Cerebellar nuclear complex (tissue), 1 donor: ENCODE data around the gene CMTM8.
"Not testable (repeated sequence)": the region's sequence is repeated elsewhere in the genome, so short reads cannot be mapped to it uniquely, and the experiment has no call there.

ENCODE experiments used
- DNase-seq, 2 experiments: peaks; one replicate each; lab custom pipeline; 2025; lab: John Stamatoyannopoulos, UW

The CMTM8 gene, protein sequence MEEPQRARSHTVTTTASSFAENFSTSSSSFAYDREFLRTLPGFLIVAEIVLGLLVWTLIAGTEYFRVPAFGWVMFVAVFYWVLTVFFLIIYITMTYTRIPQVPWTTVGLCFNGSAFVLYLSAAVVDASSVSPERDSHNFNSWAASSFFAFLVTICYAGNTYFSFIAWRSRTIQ

DNA sequence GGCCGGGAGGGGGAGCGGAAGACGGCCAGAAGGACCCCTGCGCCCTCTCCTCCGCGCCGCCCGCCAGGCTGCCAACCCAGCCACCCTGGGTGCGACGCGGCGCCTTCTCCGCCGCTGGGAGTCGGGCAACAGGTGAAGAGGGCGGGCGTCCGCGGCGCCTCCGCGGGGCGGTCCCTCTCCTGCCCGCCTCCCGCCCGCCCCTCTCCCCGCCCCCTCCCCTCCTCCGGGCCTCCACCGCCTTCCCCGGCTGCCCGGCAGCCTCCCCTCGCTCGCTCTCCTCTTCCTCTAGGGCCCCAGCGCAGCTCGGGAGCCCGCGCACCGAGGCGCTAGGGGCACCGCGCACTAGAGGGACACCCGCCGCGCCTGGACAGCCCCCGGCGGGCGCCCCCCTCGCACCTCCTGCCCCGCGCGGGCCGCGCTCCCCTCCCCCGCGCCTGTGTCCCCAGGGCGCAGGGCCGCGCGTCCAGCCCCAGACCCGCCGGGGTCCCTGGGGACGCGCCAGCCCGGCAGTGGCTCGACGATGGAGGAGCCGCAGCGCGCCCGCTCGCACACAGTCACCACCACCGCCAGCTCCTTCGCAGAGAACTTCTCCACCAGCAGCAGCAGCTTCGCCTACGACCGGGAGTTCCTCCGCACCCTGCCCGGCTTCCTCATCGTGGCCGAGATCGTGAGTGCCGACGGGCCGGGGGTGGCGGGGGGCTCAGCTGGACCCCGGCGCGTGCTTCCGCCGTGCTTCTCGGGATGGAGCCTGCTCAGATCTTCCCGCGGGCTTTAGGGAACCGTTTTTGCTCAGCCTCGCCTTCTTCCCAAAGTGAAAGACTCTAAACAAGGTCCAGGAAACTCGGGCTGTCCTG lies at the start of gene CMTM8:
Gene CMTM8, plus strand, starts transcription at position 228 of the 854 bp plus-strand sequence. Its CDS starts 293 bp downstream, at position 521.
- no peak for DNase-seq

- no peak for DNase-seq
These were observed 48.8 kb upstream of the CMTM8 start for GRCh38 chr3:32189693-32190092.

GRCh38 chr3:32190556-32190955 lies 47.9 kb upstream of the CMTM8 start:
- DNase-seq = not testable (repeated sequence)

DNA sequence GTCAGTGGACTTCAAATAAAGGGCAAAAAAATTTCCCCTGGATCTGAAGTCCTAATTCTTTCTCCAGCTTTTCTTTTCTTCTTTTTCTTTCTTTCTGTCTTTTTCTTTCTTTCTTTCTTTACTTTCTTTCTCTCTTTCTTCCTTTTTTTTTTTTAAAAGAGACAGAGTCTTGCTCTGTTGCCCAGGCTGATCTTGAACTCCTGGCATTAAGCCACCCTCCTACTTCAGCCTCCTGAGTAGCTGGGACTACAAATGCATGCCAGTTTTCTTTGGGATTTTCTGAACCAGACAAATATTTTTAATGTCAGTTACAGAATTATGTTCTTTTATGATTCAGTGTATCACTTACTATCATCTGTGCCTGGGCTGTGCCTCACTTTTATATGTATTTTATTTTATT lies 45.4 kb upstream of the CMTM8 start:
- DNase-seq = no peak

DNA sequence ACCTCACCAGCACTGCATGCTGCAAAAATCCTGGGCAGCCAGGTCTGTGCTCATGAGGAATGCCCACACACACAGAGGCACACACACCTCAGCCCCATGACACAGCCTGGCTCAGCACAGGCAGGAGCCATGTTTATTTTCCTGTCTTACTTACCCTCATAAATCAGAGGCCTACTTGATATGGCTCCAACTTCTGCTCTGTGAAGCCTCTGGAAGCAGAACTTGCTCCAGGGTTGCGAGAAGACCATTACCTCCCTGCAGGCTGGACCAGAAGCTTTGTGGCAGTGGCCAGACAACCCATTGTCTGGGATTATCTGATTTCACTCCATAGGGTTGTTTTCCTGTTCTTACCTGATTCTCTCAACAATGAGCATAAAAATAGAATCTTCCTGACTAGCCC lies 43.8 kb upstream of the CMTM8 start:
- no peak for DNase-seq

GRCh38 chr3:32195995-32196540 lies 42.4 kb upstream of the CMTM8 start:
- no peak for DNase-seq

- DNase-seq = no peak
These were observed 40.5 kb upstream of the CMTM8 start for GRCh38 chr3:32197991-32198390.

DNA sequence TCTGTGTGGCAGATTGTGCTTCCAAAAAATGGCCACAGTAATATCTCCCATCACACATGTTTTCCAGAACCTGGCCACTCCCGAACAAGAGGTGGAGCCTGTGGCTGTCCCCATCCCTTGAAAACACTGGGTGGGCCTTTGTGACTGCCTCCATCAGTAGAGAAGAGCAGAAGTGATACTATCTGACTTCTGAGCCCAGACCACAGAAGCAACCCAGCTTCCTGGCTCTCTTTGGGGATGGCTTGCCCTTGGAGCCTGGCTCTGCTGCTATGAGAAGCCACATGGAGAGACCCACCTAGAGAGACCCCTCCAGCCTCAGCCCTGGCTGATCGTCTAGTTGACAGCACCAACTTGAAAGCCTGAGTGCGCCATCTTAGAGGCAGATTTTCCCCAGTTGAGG lies 39.8 kb upstream of the CMTM8 start:
- no peak for DNase-seq

GRCh38 chr3:32200490-32200889 lies 38.0 kb upstream of the CMTM8 start:
- no peak for DNase-seq

- DNase-seq = no peak
These were observed 37.3 kb upstream of the CMTM8 start for GRCh38 chr3:32200992-32201758.

DNA sequence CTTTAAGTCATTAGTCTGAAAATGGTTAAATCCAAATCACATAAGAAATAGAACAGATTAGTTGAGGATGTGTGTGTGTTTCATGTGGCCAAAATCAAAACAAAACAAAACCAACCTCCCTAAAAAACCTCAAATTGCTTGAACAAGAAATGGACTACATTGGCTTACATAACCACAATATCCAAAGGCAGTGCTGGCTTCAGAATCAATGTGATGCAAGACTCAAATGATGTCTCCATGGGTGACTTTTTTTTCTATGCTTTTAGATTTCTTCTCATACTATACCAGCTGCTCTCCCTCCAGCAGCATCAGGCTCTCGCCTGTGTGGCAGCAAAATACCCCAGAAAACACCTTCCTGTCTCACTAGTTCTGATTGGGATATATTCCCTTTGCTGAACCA lies 36.0 kb upstream of the CMTM8 start:
- DNase-seq = no peak

DNA sequence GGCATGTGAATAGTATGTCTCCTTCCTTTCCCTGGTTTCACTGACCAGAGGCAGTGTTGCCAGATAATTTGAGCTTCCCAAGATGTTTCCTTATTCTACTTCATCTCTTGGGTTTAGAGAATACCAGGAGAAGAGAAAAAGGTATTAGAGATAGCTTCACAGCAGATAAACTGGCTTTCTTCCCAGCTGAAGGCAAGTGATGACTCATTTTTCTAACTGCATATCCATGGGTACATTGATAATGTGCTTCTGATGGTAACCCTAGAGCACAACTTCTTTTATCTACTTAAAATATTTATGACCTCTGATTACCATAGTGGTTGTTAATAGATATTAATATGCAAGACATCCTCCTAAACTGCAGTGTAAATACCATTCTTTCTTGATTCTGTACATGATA lies 34.6 kb upstream of the CMTM8 start:
- no peak for DNase-seq

DNA sequence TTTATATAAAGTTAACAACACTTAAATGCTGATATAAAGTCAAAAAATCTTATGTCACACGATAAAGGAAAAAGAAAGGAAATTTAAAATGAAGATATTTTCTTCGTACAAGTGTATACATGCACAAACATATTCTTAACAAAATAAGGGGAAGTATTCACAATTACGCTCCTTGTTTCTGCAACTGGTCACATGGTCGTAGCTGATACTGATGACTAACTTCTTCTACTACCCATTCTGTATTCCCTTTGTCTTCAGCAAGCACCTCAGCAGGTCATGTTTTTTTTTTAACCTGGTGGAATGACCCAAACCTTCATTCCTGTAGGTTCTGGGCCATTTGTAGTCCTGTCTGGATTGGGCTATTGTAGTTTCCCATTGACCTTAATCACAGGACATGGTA lies 30.0 kb upstream of the CMTM8 start:
- DNase-seq = no peak

DNA sequence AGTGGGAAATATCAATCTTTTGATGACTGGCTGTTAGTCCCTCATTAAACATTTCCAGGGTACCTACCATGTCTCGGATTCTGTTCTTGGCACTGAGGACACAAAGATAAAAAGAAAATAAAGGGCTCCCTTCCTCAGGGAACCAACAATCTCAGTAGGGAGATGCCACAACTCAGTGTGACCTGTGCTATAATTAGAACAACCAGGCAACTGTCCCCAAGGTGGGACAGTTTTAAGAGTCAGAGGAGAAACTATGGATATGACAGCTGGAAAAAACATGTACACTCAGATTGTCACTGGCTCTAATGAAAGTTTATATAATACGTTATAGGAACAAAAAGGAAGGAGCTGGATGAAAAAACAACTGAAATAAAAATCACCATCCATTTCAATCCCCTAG lies 23.3 kb upstream of the CMTM8 start:
- no peak for DNase-seq

DNA sequence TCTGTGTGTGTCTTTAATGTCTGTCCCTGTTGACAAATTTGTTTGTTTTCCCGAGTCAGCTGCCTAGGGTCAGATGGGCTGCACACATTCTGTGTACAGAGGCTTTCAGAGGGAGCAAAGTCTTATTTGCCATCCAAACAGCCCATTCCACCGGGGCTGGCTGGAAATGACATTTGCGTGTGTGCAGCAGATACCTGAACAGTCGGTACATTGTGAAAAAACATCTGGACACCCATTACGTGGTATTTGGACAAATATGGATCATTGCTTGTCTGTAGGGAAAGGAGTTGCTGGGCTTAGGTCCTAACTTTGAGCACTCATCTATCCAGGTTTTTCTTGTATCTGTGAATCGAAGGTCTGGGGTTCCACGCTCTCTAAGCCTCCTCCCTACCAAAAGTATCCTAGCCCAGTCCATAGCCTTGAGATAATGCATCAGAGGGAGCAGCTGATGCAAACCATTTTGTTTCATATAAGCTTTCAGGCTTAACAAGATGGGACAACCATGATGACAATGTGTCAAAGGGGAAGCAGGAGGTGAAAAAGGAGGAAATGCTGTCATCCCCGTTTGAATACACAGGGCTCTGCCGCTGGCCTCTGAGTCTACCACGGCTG lies 22.2 kb upstream of the CMTM8 start:
- DNase-seq = no peak

DNA sequence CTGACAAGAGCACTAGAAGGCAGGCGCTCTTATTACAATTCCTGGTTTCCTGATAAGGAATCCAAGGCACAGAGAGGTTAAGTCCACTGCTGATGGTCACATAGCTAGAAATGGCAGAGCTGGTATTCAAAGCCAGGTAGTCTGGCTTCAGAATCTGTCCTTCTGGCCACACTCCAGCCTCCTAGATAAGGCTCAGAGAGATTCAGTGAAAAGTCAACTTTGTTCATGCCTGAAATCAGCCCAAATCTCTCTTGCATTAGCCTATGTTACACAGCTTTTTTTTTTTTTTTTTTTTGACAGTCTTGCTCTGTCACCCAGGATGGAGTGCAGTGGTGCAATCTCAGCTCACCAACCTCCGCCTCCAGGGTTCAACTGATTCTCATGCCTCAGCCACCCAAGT lies 21.1 kb upstream of the CMTM8 start:
- DNase-seq = no peak

- no peak for DNase-seq
These were observed 18.9 kb upstream of the CMTM8 start for GRCh38 chr3:32219537-32219936.

DNA sequence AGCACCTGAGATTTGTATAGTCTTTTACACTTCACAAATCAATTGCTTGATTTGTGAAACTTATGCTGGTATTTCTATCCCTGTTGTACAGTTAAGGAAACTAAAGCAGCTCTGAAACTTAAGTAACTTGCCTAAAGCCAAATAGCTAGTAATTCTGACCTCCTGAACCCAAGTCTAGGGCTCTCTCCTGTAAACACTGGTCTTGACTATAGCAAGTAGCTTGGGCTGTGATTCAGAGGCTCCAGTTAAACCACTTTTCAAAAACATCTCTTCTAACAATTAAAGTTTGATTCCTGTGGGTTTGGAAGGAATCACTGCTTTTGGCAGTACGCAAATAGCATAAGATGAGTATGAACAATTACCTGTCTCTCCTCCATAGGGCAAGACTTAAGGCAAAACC lies 18.5 kb upstream of the CMTM8 start:
- DNase-seq = no peak

DNA sequence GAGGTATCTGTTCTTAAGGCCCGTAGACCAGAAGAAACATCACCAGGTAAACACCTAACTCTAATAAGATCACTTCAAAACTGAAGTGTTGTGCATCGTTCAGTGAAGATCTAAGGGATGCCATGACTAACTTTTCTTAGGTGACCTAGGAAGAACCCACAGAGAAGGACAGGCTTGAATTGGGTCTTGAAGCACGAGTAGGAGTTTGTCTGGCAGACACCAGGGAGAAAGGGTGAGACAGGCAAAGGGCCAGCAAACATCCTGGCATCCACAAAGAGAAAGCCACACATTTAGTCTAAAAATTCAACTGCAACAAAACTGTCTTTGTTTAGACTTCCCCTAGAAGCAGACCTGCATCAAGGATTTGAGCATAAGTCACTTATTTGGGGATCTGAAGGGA lies 15.5 kb upstream of the CMTM8 start:
- no peak for DNase-seq

DNA sequence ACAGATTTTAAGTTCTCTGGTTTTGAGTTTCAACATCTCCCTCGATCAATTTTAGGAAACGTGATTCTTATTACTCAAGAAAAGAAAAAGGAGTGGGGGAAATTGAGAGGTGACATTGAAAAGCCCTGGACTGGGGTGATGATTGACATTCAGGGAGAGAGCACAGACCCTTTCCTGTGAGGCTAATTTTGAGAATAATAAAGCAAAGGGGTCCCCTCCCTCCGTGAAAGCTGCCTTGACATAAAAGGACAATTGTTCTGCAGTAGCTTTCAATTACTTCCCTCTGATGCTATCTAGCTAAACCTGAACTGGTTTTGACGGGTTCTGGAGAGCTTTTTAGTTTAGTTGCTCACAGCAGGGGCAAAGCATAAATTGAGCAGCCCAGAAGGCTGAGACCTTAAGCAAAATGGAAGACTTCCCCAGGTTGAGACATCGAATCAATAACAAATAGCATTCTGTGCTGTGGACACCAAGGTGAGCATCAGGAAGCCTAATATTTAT lies 14.4 kb upstream of the CMTM8 start:
- no peak for DNase-seq

GRCh38 chr3:32226875-32227500 lies 11.5 kb upstream of the CMTM8 start:
- DNase-seq = no peak

GRCh38 chr3:32228743-32229142 lies 9.7 kb upstream of the CMTM8 start:
- not testable (repeated sequence) for DNase-seq
